CD4-positive, CD25-positive, alpha-beta regulatory T cell (primary cell): ENCODE results near the gene ATP2B2. TPM values are rescaled to one million over a fixed set of nuclear protein-coding genes. Genes with fewer than 3 reads are reported as not detected.

Source experiments
- ATAC-seq, 2 donors: fragments of 150-1000 bp; cut with Tn5 transposase; one replicate each; pipeline ENCODE4 v1.10.0; 2021; ENCODE audit warnings: low read depth in 2 of 2, moderate number of reproducible peaks in 2 of 2, moderate library complexity in 1 of 2
- DNase-seq, 3 donors: peaks; one replicate each; pipeline versions ENCODE4 v3.0.0 to v3.0.0-alpha.2; 2012 to 2022; ENCODE audit warnings: mixed read lengths in 1 of 3
- H3K27ac ChIP-seq: one replicate; pipeline ENCODE4 v1.7.0; 2013; ENCODE audit warnings: mild to moderate bottlenecking, low read length; ENCODE audit not compliant: insufficient read depth, poor library complexity, severe bottlenecking
- H3K27me3 ChIP-seq: one replicate; pipeline ENCODE4 v1.7.0; 2013; ENCODE audit warnings: low read length; ENCODE audit not compliant: control insufficient read depth, insufficient read depth
- H3K36me3 ChIP-seq: one replicate; pipeline ENCODE4 v1.7.0; 2013; ENCODE audit warnings: mild to moderate bottlenecking, low read length, moderate library complexity; ENCODE audit not compliant: control insufficient read depth, insufficient read depth
- H3K4me1 ChIP-seq: 2 replicates; pipeline ENCODE4 v1.7.0; 2013; ENCODE audit warnings: mild to moderate bottlenecking, low read length; ENCODE audit not compliant: insufficient read depth, control insufficient read depth, poor library complexity, severe bottlenecking
- H3K4me3 ChIP-seq: one replicate; pipeline ENCODE4 v1.7.0; 2013; ENCODE audit warnings: low read depth, mild to moderate bottlenecking, low read length, moderate library complexity
- H3K9me3 ChIP-seq, 2 experiments: 1 replicate in 1 of 2; 2 replicates in 1 of 2; pipeline ENCODE4 v1.7.0; 2013; ENCODE audit warnings: low read length in 2 of 2, mild to moderate bottlenecking in 1 of 2, moderate library complexity in 1 of 2; ENCODE audit not compliant: control insufficient read depth in 2 of 2
- H3K27ac Mint-ChIP-seq, 3 donors: one replicate each; pipeline ENCODE4 v1.8.0; 2020 to 2022; ENCODE audit warnings: mild to moderate bottlenecking in 3 of 3, mixed read lengths in 3 of 3, moderate library complexity in 2 of 3
- H3K27me3 Mint-ChIP-seq: one replicate; pipeline ENCODE4 v1.8.0; 2022; ENCODE audit warnings: mild to moderate bottlenecking, mixed read lengths
- H3K36me3 Mint-ChIP-seq: one replicate; pipeline ENCODE4 v1.8.0; 2020; ENCODE audit warnings: mixed read lengths
- H3K4me1 Mint-ChIP-seq, 4 donors: one replicate each; pipeline ENCODE4 v1.8.0; 2020 to 2022; ENCODE audit warnings: mixed read lengths in 4 of 4, mild to moderate bottlenecking in 1 of 4
- H3K4me3 Mint-ChIP-seq, 4 donors: one replicate each; pipeline ENCODE4 v1.8.0; 2020 to 2022; ENCODE audit warnings: mild to moderate bottlenecking in 4 of 4, mixed read lengths in 4 of 4, moderate library complexity in 3 of 4
- H3K9me3 Mint-ChIP-seq, 7 donors: one replicate each; pipeline ENCODE4 v1.8.0; 2020 to 2022; ENCODE audit warnings: mixed read lengths in 7 of 7, mild to moderate bottlenecking in 3 of 7, moderate library complexity in 2 of 7
- polyA plus RNA-seq, 4 donors: library from polyadenylated mRNA; unstranded; fragments of 300-500 nt; fragmentation: Illumina TruSeq; gene quantifications; one replicate each; pipeline ENCODE4 v1.2.3, GENCODE V29; 2021
- total RNA-seq: library from RNA; stranded (reverse); gene quantifications from one replicate; pipeline ENCODE4 v1.2.3, GENCODE V29; 2022

The ATP2B2 gene
- total and polyA plus RNA-seq, 5 donors from 2014 or later, result 0.13 TPM; not detected in 4

DNA sequence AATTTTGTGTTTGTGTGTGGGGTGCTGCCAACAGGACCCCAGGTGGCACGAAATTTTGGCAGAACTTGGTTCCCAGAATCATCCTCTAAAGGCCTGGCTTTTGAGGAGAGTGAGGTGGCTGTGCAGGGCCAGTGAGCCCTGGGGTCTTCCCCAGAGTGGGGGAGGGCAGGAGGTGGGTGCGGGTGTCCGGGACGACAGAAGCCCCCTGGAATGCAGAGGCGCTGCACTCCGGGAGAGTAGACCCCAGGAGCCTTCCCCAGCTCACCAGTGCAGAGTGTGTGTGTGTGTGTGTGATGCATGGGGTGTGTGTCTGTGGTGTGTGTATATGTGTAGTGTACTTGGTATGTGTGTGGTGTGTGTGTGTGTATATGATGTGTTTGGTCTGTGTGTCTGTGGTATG is 140.1 kb downstream of the ATP2B2 start:
- no peak overlapping the region for H3K27ac ChIP-seq
- H3K27ac Mint-ChIP-seq, result no peak overlapping the region
- H3K36me3 ChIP-seq, result no peaks in the 10 kb centered on the region
- H3K4me1 Mint-ChIP-seq, result peaks cover under 1 to 22% (median 3%) of the 10 kb centered on the region in 4 donors
- no peak overlapping the region for H3K4me3 Mint-ChIP-seq
- H3K27me3 ChIP-seq, result no peaks in the 10 kb centered on the region
- DNase-seq, result no peak
- no peak for ATAC-seq
- H3K9me3 ChIP-seq, result no peaks in the 10 kb centered on the region
- H3K36me3 Mint-ChIP-seq, result no peaks in the 10 kb centered on the region
- peaks cover 0 to 2% (median 0%) of the 10 kb centered on the region in 7 donors for H3K9me3 Mint-ChIP-seq
- no peaks in the 10 kb centered on the region for H3K27me3 Mint-ChIP-seq
- H3K4me1 ChIP-seq, result no peaks in the 10 kb centered on the region
- H3K4me3 ChIP-seq, result no peak overlapping the region

DNA sequence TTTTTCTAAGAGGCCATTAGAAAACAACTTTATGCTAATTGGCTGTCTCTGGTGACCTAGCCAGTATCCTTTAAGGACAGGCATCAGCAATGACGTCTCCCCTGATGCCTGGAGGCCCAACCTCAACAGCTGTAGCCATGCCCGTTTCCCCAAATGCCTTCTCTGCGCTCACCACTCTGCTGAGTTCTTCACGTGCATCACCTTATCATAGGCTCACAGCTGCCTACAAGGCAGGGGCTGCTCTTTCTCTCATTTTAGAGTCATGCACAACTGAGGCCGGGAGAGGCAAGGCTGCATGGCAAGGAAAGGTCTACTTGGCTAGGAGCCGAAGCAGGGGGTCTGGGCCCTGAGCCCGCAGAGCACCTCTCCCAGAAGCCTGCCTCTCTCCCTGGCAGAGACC is 140.6 kb downstream of the ATP2B2 start:
- H3K4me1 ChIP-seq, result no peaks in the 10 kb centered on the region
- no peak for ATAC-seq
- Mint-ChIP-seq H3K27ac (no peak overlapping the region), H3K27me3 (no peaks in the 10 kb centered on the region), H3K36me3 (no peaks in the 10 kb centered on the region), H3K4me1 (peaks cover 0 to 19% (median 3%) of the 10 kb centered on the region in 4 donors), H3K4me3 (no peak overlapping the region), H3K9me3 (peaks cover 0 to 2% (median 0%) of the 10 kb centered on the region in 7 donors)
- H3K27me3 ChIP-seq, result no peaks in the 10 kb centered on the region
- H3K4me3 ChIP-seq, result no peak overlapping the region
- H3K27ac ChIP-seq, result no peak overlapping the region
- no peaks in the 10 kb centered on the region for H3K36me3 ChIP-seq
- H3K9me3 ChIP-seq, result no peaks in the 10 kb centered on the region
- DNase-seq, result no peak

DNA sequence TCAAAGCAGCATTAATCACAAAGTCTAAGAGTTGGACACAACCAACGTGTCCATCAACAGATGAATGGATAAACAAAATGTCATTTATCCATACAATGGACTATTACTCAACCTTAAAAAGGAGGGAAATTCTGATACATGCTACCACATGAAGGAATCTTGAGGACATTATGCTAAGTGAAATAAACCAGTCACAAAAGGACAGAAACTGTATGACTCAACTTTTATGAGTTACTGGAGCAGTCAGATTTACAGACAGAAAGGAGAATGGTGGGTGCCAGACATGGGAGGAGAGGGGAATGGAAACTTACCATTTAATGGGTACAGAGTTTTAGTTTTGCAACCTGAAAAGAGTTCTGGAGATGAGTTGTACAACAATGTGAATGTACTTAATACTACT is 141.5 kb downstream of the ATP2B2 start:
- no peak for DNase-seq
- H3K9me3 Mint-ChIP-seq, result peaks cover 0 to 2% (median 0%) of the 10 kb centered on the region in 7 donors
- H3K27me3 Mint-ChIP-seq, result no peaks in the 10 kb centered on the region

DNA sequence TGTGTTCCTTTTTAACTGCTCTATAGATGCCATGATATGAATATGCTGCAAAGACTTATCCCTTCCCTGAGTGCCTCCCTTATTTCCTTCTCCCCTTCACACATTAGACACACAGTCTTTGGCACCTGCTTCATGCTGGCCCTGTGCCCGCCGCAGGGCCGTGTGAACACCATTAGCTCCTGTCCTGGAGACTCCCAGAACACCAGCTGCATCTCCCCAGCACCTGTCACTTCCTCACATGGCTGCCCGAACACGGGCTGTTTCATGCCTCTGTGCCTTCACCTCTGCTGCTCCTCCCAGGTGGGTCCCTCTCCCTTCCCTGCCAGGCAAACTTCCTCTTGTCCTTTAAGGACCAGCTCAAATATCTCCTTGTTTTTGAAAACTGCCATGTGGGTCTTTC is 144.0 kb downstream of the ATP2B2 start:
- no peak for DNase-seq
- H3K4me1 Mint-ChIP-seq, result peaks cover 3 to 11% (median 5%) of the 10 kb centered on the region in 4 donors
- no peaks in the 10 kb centered on the region for H3K27me3 Mint-ChIP-seq
- no peaks in the 10 kb centered on the region for H3K27me3 ChIP-seq
- H3K4me3 ChIP-seq, result no peak overlapping the region
- H3K4me3 Mint-ChIP-seq, result no peak overlapping the region
- no peak for ATAC-seq
- H3K36me3 Mint-ChIP-seq, result no peaks in the 10 kb centered on the region
- H3K9me3 ChIP-seq, result no peaks in the 10 kb centered on the region
- no peak overlapping the region for H3K27ac ChIP-seq
- H3K36me3 ChIP-seq, result no peaks in the 10 kb centered on the region
- H3K27ac Mint-ChIP-seq, result peak overlapping the region in 2 of 3 donors; percentile 10 to 46
- H3K9me3 Mint-ChIP-seq, result peaks cover 0 to 1% (median 0%) of the 10 kb centered on the region in 7 donors
- no peaks in the 10 kb centered on the region for H3K4me1 ChIP-seq

More for the DNA sequence above, 141.5 kb downstream of the ATP2B2 start:
- Histone ChIP-seq H3K36me3 (no peaks in the 10 kb centered on the region), H3K27me3 (no peaks in the 10 kb centered on the region), H3K4me3 (no peak overlapping the region), H3K4me1 (no peaks in the 10 kb centered on the region), H3K9me3 (no peaks in the 10 kb centered on the region), H3K27ac (no peak overlapping the region)
- no peak for ATAC-seq
- no peak overlapping the region for H3K4me3 Mint-ChIP-seq
- no peak overlapping the region for H3K27ac Mint-ChIP-seq
- H3K36me3 Mint-ChIP-seq, result no peaks in the 10 kb centered on the region
- peaks cover 0 to 19% (median 3%) of the 10 kb centered on the region in 4 donors for H3K4me1 Mint-ChIP-seq

DNA sequence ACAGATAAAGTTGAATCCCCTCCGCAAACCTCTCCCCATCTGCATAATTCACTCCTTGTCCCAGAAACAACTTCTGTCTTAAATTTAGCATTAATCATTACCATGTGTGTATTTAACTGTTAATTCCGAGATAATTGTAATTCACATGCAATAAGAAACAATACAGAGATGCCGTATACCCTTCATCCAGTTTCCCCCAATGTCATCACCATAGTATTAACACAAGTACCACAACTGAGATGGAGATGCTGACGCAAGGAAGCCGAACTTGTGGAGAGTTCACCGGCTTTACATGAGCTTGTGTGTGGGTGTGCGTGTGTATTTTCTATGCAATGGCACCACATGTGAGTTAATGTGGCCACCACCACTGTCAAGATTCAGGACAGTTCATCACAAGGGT is 144.9 kb downstream of the ATP2B2 start:
- H3K4me1 Mint-ChIP-seq, result peaks cover 1 to 6% (median 2%) of the 10 kb centered on the region in 4 donors
- Histone ChIP-seq H3K27me3 (no peaks in the 10 kb centered on the region), H3K4me1 (no peaks in the 10 kb centered on the region), H3K9me3 (no peaks in the 10 kb centered on the region), H3K36me3 (no peaks in the 10 kb centered on the region), H3K4me3 (no peak overlapping the region), H3K27ac (no peak overlapping the region)
- H3K9me3 Mint-ChIP-seq, result peaks cover 0 to 1% (median 0%) of the 10 kb centered on the region in 7 donors
- ATAC-seq (no peak), DNase-seq (no peak)
- H3K27me3 Mint-ChIP-seq, result no peaks in the 10 kb centered on the region
- H3K27ac Mint-ChIP-seq, result no peak overlapping the region
- H3K36me3 Mint-ChIP-seq, result no peaks in the 10 kb centered on the region
- no peak overlapping the region for H3K4me3 Mint-ChIP-seq

DNA sequence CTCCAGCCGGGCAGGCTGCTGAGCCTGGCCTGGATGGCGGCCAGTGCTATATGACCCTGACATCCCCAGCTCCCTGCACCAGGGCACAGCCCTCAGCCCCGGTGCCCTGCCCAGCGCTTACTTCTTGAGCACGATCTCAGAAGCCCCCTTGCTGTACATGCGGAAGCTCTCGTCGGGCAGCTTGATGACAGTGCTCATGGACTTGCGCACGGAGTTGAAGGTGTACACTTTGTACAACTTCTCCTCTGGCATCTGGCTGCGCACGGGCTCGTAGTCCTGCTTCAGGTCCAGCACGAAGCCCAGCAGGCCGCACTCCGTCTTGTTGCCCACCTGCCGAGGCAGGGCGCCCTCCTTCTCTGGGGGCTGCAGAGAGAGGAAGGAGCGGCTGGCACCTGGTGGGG is 145.6 kb downstream of the ATP2B2 start:
- H3K36me3 ChIP-seq, result no peaks in the 10 kb centered on the region
- Mint-ChIP-seq H3K4me1 (peaks cover 0 to 6% (median 4%) of the 10 kb centered on the region in 4 donors), H3K36me3 (no peaks in the 10 kb centered on the region), H3K9me3 (peaks cover 0 to 1% (median 0%) of the 10 kb centered on the region in 7 donors), H3K27ac (no peak overlapping the region), H3K4me3 (no peak overlapping the region), H3K27me3 (no peaks in the 10 kb centered on the region)
- H3K27ac ChIP-seq, result no peak overlapping the region
- no peaks in the 10 kb centered on the region for H3K4me1 ChIP-seq
- H3K4me3 ChIP-seq, result no peak overlapping the region
- no peaks in the 10 kb centered on the region for H3K9me3 ChIP-seq
- no peaks in the 10 kb centered on the region for H3K27me3 ChIP-seq
- DNase-seq (no peak), ATAC-seq (no peak)

DNA sequence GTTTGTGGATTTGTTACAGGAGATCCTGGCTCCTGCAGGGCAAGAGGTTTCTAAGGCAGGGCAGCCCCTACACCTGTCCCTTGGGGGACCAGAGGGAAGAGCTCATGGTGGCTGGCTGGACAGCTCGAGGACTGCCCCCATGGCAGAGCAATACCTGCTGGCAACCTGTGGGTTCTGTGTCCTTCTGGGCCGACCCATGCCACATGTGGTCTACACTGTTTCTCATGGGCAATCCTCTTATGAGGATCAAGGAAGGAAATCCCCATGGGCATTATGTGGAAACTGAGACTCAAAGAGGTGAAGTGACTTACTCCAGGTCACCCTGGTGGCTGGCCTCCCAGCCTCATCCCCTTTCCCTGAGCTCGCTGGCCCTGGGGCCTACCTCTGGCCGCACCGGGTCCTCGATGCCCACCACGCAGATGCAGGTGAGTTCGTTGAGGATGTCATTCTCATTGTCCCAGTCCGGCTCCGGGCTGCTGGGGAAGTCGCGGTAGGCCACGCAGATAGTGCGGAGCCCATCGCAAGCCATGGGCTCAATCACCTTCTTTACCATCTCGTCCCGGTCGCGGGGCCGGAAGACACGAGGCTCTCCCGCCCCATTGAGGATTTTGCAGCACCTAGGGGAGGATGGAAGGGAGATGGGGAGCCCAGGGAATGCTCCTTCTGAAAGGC is 146.9 kb downstream of the ATP2B2 start:
- Mint-ChIP-seq H3K36me3 (no peaks in the 10 kb centered on the region), H3K27ac (no peak overlapping the region), H3K4me3 (no peak overlapping the region), H3K4me1 (peaks cover 0 to 17% (median 5%) of the 10 kb centered on the region in 4 donors), H3K9me3 (peaks cover 0 to 1% (median 0%) of the 10 kb centered on the region in 7 donors), H3K27me3 (no peaks in the 10 kb centered on the region)
- Histone ChIP-seq H3K27ac (no peak overlapping the region), H3K27me3 (no peaks in the 10 kb centered on the region), H3K9me3 (no peaks in the 10 kb centered on the region), H3K4me1 (peaks cover 4% of the 10 kb centered on the region), H3K4me3 (no peak overlapping the region), H3K36me3 (no peaks in the 10 kb centered on the region)
- ATAC-seq (no peak), DNase-seq (no peak)
